GM18873 (cell line): Measurements from ENCODE around the gene CACTIN.
"Not testable (repeated sequence)": the region's sequence is repeated elsewhere in the genome, so short reads cannot be mapped to it uniquely, and the experiment has no call there.

ENCODE experiments used
- ATAC-seq: cut with Tn5 transposase; IDR thresholded peaks from one replicate; pipeline ENCODE4 v1.9.1; 2021; ENCODE audit warnings: mild to moderate bottlenecking, moderate library complexity, moderate number of reproducible peaks; ENCODE audit not compliant: unreplicated experiment, low FRiP score

The CACTIN gene

DNA sequence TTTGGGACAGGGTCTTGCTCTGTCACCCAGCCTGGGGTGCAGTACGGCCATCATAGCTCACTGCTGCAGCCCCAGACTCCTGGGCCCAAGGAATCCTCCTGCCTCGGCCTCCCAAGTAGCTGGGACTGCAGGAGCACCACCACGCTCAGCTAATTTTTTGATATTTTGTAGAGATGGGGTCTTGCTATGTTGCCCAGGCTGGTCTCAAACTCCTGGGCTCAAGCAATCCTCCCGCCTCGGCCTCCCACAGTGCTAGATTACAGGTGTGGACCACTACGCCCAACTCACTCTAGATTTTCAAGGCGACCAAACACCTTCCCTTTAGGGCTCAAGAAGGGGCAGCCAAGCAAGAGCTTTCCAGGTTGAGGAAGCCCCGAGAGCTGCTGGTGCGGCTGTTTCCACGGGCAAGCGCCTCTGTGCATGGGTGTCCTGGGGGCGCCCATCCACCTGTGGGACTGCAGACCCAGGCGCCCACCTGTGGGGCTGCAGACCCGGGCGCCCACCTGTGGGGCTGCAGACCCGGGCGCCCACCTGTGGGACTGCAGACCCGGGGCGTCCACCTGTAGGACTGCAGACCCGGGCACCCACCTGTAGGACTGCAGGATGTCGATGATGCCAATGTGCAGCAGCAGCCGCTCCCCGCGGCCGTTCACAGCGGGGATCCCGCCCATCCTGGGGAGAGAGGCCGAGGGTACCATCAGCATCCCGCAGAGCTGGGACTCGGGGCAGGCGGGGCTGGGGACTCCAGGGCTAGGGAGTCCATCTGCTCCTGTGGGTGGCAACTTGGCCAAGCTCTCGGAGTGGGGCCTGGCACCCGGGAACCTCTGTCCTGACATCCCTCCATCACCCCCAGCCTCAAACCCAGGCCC, 21.7 kb upstream of the CACTIN start:
- ATAC-seq, result no peak

DNA sequence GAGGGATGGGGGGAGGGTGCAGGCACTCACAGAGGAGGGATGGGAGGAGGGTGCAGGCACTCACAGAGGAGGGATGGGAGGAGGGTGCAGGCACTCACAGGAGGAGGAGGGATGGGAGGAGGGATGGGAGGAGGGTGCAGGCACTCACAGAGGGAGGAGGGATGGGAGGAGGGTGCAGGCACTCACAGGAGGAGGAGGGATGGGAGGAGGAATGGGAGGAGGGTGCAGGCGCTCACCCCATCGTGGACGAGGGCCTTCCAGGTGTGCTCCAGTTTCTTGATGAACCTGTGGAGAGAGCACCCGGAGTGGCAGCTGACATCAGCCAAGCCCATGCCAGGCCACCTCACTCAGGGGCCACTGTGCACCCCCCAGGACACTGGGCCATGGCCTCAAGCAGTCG, 20.5 kb upstream of the CACTIN start:
- not testable (repeated sequence) for ATAC-seq

DNA sequence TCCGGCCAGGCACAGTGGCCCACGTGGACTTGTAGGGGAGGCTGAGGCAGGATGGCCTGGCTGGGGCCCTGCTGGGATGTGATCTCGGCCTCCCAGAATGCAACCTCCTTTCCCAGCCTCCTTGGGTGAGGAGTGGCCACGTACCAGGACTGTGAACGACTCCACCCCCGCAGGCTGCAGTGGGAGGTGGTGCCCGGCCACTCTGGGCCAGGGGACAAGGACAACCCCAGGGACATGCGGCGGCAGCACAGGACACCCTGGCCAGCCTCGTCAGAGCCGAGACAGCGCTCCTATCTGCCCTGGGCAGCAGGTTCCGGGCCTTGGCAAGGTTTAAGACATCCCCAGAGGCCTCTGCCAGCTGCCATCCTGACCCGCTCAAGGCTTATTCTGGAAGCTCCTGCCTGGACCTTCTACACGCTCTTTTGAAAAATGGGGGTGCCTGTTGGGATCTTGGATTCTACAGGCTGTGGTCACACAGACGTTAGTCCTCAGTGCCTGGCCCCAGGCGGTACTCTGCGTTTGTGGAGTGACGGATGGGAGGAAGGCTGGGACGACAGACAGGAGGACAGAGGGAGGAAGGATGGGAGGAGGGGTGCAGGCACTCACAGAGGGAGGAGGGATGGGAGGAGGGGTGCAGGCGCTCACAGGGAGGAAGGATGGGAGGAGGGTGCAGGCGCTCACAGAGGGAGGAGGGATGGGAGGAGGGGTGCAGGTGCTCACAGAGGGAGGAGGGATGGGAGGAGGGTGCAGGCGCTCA, 19.9 kb upstream of the CACTIN start:
- no peak for ATAC-seq

DNA sequence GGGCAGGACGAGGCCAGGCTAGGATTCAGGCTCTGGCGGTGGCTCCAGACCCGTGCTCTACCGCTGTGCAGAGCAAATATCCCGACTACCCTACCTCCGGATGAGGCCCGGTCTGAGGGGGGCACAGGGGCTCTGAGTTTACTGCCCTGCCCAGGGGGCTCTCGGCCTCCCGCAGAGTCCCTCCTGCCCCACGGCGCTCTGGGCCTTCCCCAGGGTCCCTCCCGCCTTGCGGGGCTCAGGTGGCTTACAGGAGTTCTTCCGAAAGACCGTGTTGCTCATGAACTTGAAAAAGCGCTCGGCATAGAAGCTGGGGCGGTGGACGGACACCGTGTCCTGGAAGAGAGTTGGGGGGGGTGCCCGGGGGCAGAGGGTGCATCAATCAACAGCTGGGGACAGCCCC, 19.1 kb upstream of the CACTIN start:
- no peak for ATAC-seq

DNA sequence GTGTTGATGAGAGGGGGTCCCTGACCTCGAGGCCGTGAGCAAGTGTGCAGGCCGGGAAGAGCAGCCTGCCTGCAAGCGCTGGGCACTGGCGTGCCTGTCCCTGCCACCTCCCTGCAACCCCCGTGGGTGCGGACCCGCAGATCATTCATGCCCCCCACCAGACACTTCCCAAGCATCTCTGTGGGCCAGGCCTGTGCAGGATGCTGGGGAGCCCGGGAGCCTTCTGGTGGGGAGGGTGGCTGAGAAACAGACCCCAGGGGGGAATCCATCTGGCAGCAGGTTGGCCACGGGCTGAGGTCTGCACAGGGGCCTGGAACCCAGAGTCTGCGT, 18.4 kb upstream of the CACTIN start:
- no peak for ATAC-seq

DNA sequence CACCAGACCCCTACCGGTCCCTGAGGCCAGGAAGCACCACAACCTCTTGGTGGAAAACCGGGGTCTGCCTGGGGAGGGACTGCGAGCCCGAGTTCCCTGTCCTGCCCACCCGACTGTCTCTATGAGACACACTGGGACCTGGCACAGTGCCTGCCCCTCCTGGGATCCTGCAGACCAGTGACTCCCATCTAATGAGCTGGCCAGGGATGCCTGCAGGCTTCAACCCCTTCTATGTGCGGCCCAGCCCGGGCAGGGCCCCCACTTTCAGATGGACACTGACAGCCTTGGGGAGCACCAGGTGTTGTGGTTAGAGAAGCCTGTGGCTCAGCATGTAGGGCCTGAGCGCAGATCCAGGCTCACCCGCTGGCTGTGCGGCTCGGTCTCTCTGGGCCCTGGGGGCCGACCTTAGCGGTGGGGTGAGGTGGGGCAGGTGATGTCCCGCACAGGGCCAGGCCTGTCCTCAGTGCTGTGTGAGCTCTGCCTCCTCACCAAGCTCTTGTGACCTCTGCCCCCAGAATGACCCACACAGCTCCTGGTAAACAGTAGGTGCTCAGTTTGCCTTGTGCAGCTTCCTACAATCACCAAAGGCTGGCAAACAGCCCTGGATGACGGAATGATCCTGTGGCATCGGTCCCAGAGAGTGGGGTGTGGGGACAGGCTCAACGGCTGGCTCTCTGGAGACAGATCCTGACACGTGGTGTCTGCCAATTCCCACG, 17.9 kb upstream of the CACTIN start:
- no peak for ATAC-seq

DNA sequence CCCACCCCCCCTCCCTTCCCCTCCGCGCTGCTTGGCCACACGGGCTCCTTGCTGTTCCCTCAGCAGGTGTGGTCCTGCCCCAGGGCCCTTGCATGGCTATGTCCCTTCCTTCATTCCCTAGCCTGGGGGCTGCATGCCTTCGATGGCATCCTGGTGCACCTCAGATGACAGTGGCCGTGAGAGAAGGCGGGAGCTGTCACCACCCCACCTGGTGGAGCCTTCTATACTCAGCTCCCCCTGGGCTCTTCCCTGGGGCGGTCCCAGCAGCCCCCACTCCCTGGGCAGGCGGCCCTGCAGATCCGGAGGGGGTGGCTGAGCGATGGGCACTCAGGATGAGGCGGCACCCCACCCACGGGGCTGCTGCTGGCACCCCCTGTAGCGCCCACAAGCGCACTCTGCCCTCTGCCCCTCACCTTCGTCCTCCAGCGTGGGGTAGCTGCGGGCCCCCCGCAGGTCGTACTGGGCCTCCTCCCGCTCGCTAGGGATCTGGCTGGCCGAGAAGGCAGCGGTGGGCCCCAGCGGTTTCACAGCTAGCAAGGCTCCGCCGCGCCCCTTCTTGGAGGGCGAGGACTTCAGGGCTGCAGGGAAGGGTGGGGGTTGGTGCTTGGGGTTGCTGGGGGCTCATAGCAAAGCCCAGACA, 17.2 kb upstream of the CACTIN start:
- ATAC-seq, result no peak

DNA sequence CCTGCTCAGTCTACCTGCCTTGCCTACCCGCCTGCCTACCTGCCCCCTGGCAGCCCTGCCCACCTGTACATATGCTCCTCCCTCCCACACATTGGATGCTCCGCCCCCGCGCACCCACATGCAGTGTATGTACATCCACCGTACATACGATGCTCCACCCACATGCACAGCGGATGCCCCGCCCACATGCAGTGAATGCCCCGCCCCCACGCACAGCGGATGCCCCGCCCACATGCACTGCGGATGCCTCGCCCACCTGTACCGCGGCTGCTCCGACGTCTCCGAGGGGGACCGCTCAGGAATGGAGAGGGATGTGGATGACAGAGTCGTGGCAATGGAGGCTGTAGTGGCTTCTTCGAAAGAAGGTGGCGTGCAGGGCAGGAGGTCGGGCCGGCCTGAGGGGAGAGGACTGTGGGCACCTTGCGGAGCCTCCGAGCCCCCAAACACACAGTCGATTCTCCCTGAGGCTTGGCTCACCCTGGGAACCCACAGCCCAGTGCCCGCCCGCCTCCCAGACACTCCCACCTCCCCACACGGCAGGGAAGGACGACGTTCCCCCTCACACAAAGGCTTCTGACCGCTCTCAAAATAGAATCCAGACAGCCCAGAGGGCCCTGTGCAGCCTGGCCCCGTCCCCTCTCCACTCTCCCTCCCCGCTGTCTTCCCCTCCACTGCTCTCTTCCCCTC, 16.5 kb upstream of the CACTIN start:
- no peak for ATAC-seq

DNA sequence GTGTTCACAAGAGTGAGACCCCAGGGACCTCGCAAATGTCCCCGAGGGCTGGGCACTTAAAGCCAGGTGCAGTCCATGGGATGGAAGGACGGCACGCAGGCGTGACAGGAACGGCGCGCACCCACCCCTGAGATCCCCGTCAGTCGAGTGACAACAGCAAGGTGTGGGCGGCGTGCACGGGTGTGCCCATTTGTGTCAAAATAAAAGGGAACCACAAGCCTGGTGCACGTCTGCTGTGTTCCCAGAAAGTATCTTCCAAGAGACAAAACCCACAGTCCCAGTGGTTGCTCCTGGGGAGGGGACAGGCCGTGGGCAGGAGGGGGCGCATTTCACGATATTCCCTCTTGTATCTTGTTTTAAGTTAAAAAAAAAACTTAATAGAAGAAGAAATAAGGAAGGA, 15.7 kb upstream of the CACTIN start:
- ATAC-seq, result no peak

DNA sequence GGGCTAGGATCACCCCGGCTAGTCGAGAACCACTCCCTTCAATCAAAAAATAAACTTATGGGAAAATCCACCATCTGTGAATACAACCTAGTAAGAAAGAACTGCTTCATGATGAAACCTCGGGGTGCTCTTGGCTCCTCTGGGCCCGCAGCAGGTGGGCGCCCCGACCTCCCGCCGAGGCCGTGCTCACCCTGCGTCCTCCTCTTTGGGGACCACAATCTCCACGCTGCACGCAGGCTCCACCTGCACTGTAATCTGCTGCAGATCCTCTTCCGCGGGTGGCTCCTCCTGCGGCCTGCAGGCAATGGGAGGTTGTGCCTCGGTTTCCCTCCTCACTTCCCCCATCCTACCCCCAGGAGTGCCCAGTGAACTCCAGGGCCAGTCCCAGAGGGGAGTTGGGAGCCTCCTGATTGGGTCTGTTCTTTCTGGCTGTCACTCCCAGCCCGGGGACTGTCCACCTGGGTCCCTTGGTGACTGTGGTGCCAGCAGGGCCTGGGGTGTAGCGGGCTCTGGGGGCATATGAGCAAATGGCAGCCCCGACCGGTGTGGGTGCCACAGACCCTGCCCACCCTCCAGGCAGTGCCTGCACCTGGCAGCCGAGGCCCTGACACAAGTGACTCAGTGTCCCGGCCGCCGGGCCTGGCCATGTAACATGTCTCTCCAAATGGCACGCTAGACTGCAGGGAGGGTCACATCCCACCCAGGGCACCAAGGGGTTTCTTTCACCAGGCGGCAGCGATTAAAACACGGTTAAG, 15.1 kb upstream of the CACTIN start:
- no peak for ATAC-seq

DNA sequence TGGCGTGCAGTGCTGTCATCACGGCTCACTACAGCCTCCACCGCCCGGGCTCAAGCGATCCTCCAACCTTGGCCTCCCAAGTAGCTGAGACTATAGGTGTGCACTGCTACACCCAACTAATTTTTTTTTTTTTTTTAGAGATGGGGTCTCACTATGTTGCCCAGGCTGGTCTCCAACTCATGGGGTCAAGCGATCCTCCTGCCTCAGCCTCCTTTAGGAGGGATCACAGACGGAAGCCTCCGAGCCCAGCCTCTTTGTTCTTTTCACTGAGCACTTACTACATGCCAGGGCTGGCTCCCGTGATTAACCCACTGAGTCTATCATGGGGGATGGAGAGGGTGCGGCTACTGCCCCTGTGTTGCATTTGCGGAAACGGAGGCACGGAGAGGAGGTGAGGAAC, 12.9 kb upstream of the CACTIN start:
- no peak for ATAC-seq

DNA sequence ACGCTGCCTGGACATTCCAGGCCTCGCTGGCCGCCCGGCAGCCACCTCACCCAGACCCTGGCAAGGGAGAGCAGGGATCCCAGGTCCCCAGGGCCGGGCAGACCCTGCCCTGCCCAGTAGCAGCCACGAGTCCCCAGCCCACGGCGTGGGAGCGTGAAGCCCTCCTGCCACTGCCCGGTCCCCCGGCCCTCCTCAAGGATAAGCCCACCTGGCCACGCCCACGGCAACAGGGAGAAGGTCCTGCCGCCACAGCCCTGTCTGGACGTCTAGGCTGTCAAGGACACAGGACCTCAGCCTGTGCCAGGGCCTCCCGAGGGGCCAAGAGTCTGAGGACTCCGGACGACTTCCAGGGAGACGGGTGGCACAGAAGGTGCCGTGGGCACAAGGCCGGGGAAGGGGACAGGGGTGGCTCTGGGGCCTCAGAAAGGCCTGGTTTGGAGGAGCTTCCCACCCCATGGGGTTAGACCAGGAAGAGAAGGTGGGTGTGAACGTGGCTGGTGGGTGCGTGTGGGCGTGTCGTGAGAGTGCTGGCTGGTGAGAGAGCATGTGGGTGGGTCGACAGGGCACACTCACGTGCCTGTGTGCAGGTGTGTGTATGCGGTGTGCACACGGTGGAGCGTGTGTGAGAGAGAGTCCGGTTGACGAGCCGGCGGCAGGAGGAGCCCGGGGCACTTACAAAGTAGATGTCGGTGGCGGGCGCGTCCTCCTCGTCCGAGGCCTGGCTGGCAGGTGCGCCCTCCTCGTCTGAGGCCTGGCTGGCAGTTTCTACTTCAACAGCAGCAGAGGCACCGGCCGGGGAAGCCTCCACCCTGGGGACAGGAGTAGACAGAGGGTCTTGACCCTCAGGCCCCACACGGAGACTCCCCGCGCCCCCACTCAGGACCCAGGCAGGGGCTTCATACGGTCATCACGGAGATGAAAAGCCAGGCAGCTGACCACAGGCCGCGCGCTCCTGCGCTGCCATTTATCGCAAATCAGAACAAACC, 11.9 kb upstream of the CACTIN start:
- ATAC-seq, result no peak

DNA sequence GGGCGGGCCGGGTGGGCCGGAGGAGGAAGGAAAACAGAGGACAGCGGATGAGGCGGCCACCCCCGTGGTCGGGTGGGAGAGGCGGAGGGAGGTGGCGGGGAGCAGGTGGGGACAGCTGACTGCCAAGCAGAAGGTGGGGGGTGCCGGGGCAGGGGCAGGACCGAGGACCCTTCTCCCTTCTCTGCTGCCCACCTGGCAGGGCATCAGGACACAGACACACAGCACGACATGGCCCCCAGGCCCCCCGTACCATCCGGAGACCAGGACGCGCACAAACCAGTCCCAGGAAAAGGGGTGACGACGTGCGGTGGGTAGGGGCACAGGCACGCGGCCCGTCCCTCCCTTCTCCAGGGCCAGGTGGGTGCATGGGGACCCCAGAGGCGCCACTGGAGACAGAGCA, 11.0 kb upstream of the CACTIN start:
- ATAC-seq, result no peak

DNA sequence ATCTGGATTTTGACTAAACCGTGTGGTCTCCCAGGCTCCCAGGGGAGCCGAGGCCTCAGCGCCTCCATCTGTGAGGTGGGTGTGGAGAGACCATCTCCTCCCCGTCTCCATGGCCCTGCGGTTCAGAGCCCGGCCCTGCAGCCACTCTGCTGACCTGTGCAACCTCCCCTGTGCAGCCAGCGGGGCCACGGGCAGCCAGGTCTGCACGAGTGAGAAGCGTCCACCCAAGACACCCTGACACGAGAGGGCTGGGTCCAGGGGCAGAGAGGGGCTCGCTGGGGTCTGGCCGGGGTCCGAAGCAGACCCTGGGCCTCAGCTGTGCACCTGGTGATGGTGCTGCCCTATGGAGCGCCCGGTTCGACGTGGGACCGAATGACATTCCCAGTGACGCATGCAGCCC, 10.4 kb upstream of the CACTIN start:
- no peak for ATAC-seq

DNA sequence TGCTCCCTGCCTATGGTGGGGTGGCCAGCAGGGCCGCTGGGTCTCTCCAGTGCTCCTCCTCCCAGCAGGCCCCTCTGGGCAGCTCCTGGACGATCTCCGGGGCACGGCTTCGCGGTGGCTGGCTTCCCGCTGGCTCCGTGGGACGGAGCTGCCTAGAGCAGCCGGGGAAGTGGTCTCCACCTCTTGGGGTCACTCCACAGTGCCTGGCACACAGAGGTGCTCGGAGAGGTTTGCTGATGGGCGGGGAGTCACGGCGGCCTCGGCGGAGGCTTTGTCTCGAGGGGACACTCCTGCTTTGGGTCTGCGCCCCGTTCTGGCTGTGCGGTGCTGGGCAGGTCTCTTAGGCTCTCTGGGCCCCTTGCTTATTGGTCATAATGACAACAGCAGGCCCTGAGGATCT, 9.9 kb upstream of the CACTIN start:
- no peak for ATAC-seq

DNA sequence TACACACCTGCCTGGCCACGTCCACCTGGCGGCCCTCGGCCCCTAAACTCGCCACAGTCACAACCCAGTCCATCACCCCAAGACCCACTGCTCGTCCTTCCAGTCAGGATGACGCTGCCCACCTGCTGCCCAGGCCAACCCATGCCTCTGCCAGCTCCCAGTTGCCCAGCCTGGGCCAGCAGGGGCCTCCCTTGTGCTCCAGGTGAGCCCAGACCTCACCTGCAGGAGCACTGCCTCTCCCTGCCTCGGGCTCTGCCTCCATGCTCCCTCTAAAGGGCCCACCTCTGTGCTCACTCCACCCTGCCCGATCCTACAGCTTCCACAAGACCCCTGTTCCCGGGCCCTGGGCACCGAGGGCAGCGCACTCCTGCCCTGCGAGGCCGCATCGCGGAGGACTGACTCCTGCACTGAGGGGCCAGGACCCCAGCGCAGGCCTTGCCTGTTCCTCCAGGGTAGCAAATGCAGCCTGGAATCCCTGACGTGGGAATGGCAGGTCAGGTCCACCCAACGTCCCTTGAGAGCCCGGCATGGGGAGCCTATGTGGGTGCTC, 8.0 kb upstream of the CACTIN start:
- no peak for ATAC-seq

DNA sequence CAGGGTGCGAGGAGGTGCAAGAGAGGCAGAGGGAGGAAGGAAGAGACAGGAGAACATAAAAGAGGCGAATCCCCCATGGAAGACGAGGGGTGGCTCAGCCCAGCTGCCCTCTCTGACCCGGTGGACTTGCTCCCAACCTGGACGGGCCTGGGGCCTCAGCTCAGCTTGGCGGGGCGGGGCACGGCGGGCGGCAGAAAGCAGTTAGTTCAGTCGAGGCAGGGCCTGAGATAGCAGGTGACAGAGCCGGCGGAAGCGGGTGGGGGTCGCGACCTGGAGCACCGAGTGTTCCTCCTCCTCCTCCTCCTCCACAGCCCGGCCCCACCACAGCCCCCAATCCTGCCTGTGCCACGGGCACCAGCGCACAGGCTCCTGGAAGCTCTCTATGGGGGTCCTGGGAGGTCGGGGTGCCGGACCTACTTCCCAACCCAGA, 7.0 kb upstream of the CACTIN start:
- ATAC-seq, result no peak
